Fibroblast of pulmonary artery (primary cell): ENCODE data around the gene SYT6.

Experiments
- DNase-seq: peaks from one replicate; pipeline ENCODE4 v3.0.0-alpha.2; 2010; ENCODE audit warnings: low read depth
- H3K4me3 ChIP-seq: replicated peaks from 2 replicates; pipeline ENCODE4 v1.5.1; 2011; ENCODE audit warnings: low read depth, mild to moderate bottlenecking, control low read depth, low read length, moderate library complexity
- TF ChIP-seq, protein P1 (sequence below): IDR thresholded peaks from 2 replicates; pipeline ENCODE4 v1.5.1; 2011; ENCODE audit warnings: mild to moderate bottlenecking, control low read depth, low read length, inconsistent platforms; ENCODE audit errors: missing control alignments

The SYT6 gene

DNA sequence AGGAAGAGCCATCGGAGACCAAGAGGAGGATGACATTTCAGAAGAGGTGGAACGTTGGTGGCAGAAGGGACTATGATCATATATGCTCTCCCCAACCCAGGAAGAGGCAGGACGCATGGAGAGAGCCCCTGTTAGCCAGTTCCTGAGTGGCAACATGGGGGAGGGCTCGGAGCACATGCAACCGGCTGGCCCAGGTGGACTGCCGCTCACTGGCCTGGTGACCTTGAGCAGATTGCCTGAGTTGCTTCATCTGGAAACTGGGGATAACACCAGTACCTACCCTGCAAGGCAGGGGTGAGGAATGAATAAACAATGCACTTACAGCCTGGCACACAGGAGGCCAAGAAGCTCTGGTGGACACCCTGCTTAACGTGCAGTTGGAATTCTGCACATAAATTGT, 29.0 kb downstream of the SYT6 start:
- TF ChIP-seq, protein P1, sequence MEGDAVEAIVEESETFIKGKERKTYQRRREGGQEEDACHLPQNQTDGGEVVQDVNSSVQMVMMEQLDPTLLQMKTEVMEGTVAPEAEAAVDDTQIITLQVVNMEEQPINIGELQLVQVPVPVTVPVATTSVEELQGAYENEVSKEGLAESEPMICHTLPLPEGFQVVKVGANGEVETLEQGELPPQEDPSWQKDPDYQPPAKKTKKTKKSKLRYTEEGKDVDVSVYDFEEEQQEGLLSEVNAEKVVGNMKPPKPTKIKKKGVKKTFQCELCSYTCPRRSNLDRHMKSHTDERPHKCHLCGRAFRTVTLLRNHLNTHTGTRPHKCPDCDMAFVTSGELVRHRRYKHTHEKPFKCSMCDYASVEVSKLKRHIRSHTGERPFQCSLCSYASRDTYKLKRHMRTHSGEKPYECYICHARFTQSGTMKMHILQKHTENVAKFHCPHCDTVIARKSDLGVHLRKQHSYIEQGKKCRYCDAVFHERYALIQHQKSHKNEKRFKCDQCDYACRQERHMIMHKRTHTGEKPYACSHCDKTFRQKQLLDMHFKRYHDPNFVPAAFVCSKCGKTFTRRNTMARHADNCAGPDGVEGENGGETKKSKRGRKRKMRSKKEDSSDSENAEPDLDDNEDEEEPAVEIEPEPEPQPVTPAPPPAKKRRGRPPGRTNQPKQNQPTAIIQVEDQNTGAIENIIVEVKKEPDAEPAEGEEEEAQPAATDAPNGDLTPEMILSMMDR = no peak
- no peak for DNase-seq
- no peak overlapping the region for H3K4me3 ChIP-seq

DNA sequence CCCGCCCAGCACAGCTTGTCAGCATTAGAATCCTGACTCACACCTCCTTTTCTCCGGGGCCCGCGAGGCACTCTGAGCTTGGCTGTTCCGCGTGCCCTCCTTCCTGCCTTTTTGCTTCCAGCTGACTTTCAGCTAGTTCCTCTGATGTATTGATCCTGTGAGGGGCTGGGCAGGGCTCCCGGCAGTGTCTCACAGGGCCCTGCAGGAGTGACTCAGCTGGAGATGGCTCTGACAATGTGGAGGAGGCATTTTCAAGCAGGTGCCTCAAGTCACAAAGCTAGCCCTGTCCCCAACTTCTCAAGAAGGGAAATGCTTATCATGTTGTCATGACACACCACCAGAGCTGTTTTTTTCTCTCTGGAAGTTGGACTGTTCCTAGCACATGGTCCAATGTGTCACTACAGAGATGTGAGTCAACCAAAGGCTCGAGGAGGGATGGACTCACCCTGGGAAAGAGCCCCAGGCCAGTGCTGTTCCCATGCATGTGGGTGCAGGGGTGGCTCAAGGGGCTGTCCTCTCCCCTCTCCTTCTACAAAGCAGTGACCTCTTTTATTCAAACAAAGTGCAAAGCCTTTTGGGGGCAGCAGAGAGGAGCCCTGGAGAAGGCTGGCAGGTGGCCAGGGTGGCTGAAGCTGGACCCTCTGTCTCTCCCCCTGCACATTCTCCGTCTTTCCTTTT, 30.6 kb downstream of the SYT6 start:
- TF ChIP-seq, protein P1 = no peak

DNA sequence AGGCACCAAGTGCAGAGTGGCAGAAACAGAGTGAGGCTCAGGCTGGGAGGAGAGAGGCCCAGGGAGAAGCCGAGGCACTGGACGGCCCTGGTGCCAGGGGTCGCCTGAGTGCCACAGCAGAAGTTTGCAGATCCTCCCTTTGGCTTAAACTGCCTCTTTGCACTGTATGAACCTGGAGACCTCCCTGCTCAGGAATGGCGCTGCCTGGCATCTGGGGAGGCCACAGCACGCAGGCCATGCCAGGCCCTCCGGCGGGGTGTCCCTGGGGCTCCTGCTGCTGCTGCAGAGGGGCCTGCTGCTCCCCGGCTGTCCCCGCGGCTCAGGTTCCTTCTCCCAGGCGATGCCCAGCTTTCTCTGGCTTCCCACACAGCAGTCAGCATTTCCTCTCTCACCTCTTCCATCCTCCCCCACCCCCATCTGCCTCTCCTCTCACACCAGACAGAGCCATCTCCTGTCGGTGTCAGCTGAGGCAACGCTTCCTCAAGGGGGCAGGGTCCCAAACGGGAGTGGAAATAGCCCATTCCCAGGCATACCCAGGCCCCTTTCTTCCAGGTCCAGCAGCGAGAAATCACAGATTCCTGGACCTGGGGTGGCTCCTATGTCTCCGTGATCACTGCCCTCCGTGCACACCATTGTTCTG, 35.2 kb downstream of the SYT6 start:
- H3K4me3 ChIP-seq = no peak overlapping the region
- no peak for DNase-seq
- TF ChIP-seq, protein P1 = no peak

More for the DNA sequence above, 30.6 kb downstream of the SYT6 start:
- no peak overlapping the region for H3K4me3 ChIP-seq
- DNase-seq = peak; percentile 1

DNA sequence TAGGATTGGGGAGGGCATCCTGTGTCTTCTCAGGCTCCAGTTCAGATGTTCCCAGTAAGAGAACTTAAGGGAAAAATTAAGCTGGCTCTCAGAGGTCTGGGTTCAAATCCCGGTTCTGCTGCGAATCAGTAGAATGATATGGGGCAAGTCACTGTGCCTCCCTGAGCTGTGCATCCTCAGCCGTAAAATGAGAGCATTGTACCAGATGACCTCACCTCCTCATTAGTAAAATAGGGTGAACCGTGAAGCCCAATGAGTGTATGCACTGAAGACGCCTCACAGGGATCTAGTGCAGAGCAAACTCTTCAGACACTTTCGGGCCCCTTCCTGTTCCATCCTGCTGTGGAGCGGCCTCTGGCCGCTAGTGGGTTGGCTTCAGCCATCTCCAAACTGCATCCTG, 36.0 kb downstream of the SYT6 start:
- DNase-seq = no peak
- TF ChIP-seq, protein P1 = no peak
- no peak overlapping the region for H3K4me3 ChIP-seq

DNA sequence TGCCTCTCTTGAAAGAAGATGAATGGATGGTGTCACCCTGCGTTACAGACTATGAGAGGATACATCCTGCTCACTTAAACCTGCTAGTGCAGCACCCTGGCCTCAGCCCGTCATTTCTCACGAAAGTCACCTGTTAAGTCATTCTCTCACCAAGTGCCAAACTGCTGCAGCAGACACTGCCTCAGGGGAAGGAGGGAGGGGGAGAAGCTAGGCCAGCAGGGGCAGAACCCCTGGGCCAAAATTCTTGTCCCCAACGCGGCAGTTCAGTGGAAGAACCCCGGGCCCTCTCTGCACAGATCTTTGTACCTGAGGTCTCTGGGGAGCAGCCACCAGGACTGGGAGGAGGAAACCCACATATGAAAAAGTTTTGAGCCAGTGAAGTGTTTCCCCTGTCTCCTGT, 37.6 kb downstream of the SYT6 start:
- no peak overlapping the region for H3K4me3 ChIP-seq
- TF ChIP-seq, protein P1 = no peak
- no peak for DNase-seq

DNA sequence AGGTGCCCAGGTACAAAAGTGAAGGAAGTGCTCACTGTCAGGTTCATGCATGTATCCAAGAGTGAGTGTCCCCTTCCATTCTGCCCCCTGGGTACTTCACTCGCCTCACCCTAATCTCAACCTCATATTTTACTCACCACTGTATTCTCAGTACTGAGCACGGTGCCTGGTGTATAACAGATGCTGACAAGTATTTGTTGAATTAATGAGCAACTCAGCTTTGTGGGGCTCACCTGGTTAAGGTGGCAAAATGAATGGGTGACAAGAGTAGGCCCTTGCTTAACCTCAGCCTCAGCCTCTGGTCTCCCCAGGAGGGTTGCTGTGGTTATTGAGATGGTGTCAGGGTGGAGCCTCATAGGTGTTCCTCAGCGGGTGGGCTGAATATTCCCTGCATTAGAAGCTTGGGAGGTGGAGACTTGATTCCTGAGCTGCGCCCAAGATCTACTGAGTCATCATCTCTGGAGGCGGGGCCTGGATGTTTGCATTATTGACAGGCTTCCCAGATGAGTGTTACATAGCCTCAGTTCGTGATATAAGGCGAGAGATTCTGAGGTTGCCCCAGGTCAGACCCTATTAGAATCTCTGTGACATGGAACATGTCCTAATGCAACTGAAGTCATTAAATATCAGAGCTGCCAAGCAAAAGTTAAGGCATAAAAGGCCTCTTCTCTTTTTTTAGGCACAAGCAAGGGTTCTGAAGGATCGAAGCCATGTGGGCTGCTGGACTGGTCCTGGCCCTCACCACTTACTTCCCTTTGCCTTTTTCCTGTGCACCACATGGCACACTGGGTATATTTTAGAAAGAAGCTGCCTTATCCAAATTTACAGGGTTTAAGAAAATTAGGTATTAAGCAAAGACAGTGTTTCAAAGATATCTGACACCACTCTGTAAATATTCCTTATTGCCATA, 39.2 kb downstream of the SYT6 start:
- H3K4me3 ChIP-seq = no peak overlapping the region
- TF ChIP-seq, protein P1 = no peak

More for the DNA sequence above, 39.2 kb downstream of the SYT6 start:
- no peak for DNase-seq
